Heart right ventricle (tissue), 16 donors: Measurements from ENCODE around the gene RAMP1. TPM values are rescaled to one million over a fixed set of nuclear protein-coding genes. Genes with fewer than 3 reads are reported as not detected.
A peak's percentile ranks its signal among the peaks of the same experiment; 100 is the strongest.

Experiments used
- ATAC-seq, 8 donors: fragments of 200-7000 bp; cut with Tn5 transposase; one replicate each; pipeline ENCODE4 v1.9.1; 2020; ENCODE audit warnings: mild to moderate bottlenecking in 8 of 8, moderate library complexity in 8 of 8, moderate number of reproducible peaks in 1 of 8
- DNase-seq, 2 donors: peaks; one replicate each; pipeline ENCODE4 v3.0.0-alpha.2; 2020
- H3K27ac ChIP-seq, 10 donors: fragments of 200-600 bp; sonication (generic) in 2 of 10; one replicate each; pipeline versions ENCODE4 v1.5.0 to v1.8.0; 2020 to 2022; ENCODE audit warnings: mild to moderate bottlenecking in 3 of 10
- H3K27me3 ChIP-seq, 7 donors: fragments of 200-600 bp; one replicate each; pipeline ENCODE4 v1.8.0; 2021 to 2022; ENCODE audit warnings: mild to moderate bottlenecking in 2 of 7
- H3K36me3 ChIP-seq, 9 donors: fragments of 200-600 bp; sonication (generic) in 1 of 9; one replicate each; pipeline versions ENCODE4 v1.5.0 to v1.8.0; 2020 to 2022; ENCODE audit warnings: mild to moderate bottlenecking in 2 of 9
- H3K4me1 ChIP-seq, 9 donors: fragments of 200-600 bp; sonication (generic) in 1 of 9; one replicate each; pipeline versions ENCODE4 v1.5.0 to v1.8.0; 2020 to 2022; ENCODE audit warnings: mild to moderate bottlenecking in 4 of 9
- H3K4me3 ChIP-seq, 10 donors: fragments of 200-600 bp; sonication (generic) in 2 of 10; one replicate each; pipeline versions ENCODE4 v1.5.0 to v1.8.0; 2020 to 2022; ENCODE audit warnings: mild to moderate bottlenecking in 7 of 10, moderate library complexity in 2 of 10
- H3K9me3 ChIP-seq, 11 donors: fragments of 200-600 bp in 10 of 11; sonication (generic) in 2 of 11; one replicate each; pipeline versions ENCODE4 v1.5.0 to v1.8.0; 2013 to 2022; ENCODE audit warnings: mild to moderate bottlenecking in 2 of 11, control low read depth in 1 of 11, moderate library complexity in 1 of 11
- CTCF ChIP-seq, 9 donors: fragments of 200-600 bp; sonication (generic) in 2 of 9; IDR thresholded peaks; one replicate each; pipeline versions ENCODE4 v1.5.0 to v1.8.0; 2021 to 2022; ENCODE audit warnings: antibody characterized with exemption in 9 of 9, mild to moderate bottlenecking in 5 of 9, moderate library complexity in 1 of 9
- WGBS, 2 donors: extraction: QIAGEN DNeasy Blood & Tissue Kit; methylation state at CpG; one replicate each; pipeline ENCODE4 v1.1.7; 2013; ENCODE audit warnings: inconsistent platforms in 1 of 2; 5-methylcytosine and 5-hydroxymethylcytosine counted together
- intact Hi-C, 10 donors: fragments of 100-400 bp; cut with DNase I; formaldehyde crosslinking; loops; one replicate each; pipeline versions ENCODE4 v1.11.1 to v1.14.2; 2022
- polyA plus RNA-seq, 2 donors: library from polyadenylated mRNA; stranded (reverse); fragments of 200-250 nt; gene quantifications; one replicate each; pipeline ENCODE4 v1.2.3, GENCODE V29; 2013
- total RNA-seq, 10 donors: library from RNA; stranded (reverse); fragmentation: NEBNext Ultra II Directional in 3 of 10; extraction: Animal tissue kit (Norgen Biotek cat#: 25700) in 3 of 10; gene quantifications; one replicate each; pipeline versions ENCODE4 v1.2.1 to v1.2.4, GENCODE V29; 2021 to 2023
- donor health status: Arrhythmogenic right ventricular cardiomyopathy.
- donor health status: ischemic (EF 13 %, LVEDD 7.1; RV severe dilation, severe dysfunction).
- donor health status: healthy with polysubstance abuse.
- donor health status: DM: no; HTN: yes; CAD: no.
- donor health status: DM: no; HTN: no; CAD: no.
- donor health status: ischemic (EF 25% LVEDD 6.9; RV normal size, moderate dysfunction).
- donor health status: ischemic (EF 25% LVEDD 5.7; RV mildly dilated, moderate dysfunction).
- donor health status: healthy.
- donor health status: DM: yes; HTN: yes; CAD: no.
- donor health status: Ischemic cardiomyopathy.
- donor health status: ischemic (EF 35%, LVEDD 5.7; RV mildly dilated, moderate dysfunction).
- donor health status: nonischemic (EF 11% LVEDD 7.7; RV severe dilation, severe dysfunction).
- donor health status: DM: yes; HTN: yes; CAD: no.
- donor health status: PGD.
- donor health status: ischemic (EF 29% LVEDD 5.4; RV normal size, mild dysfunction).
- donor health status: nonischemic (EF 23%, LVEDD 6.1; RV moderate dilation, normal function).

The RAMP1 gene
- total and polyA plus RNA-seq, 12 donors = 52.7 to 1,549 (median 178) TPM

- ATAC-seq (no peak), DNase-seq (no peak)
- Histone ChIP-seq H3K9me3 (no peaks in the 10 kb centered on the region), H3K4me3 (no peak overlapping the region), H3K4me1 (peaks cover 0 to 79% (median 56%) of the 10 kb centered on the region in 9 donors), H3K27ac (peak overlapping the region in 2 of 10 donors; percentile 14 to 23), H3K36me3 (no peaks in the 10 kb centered on the region), H3K27me3 (peaks cover 0 to 6% (median 0%) of the 10 kb centered on the region in 7 donors)
- 87 to 90% methylated on average over 11 of the region's 11 CpGs for WGBS, 2 donors
- no peak for TF ChIP-seq CTCF (IDR thresholded peaks at IDR 0.05)
- intact Hi-C loops = no loop called here
Observed at GRCh38 chr2:237870126-237870525, 10.7 kb downstream of the RAMP1 start.

GRCh38 chr2:237870754-237871651 is 11.6 kb downstream of the RAMP1 start:
- Histone ChIP-seq H3K9me3 (no peaks in the 10 kb centered on the region), H3K36me3 (no peaks in the 10 kb centered on the region), H3K4me3 (no peak overlapping the region), H3K27me3 (peaks cover 0 to 6% (median 0%) of the 10 kb centered on the region in 7 donors), H3K4me1 (peaks cover 0 to 76% (median 56%) of the 10 kb centered on the region in 9 donors), H3K27ac (peak overlapping the region in 6 of 10 donors; percentile 14 to 56 (median 44))
- TF ChIP-seq CTCF (IDR thresholded peaks at IDR 0.05) = no peak
- intact Hi-C loops = no loop called here
- 60 to 66% methylated on average over 23 of the region's 23 CpGs for WGBS, 2 donors
- DNase-seq = no peak
- peak in 4 of 8 donors; percentile 12 to 32 (median 16) for ATAC-seq

- Histone ChIP-seq H3K4me3 (no peak overlapping the region), H3K4me1 (peaks cover 0 to 81% (median 61%) of the 10 kb centered on the region in 9 donors), H3K9me3 (no peaks in the 10 kb centered on the region), H3K36me3 (no peaks in the 10 kb centered on the region), H3K27me3 (peaks cover 0 to 6% (median 0%) of the 10 kb centered on the region in 7 donors), H3K27ac (peak overlapping the region in 3 of 10 donors; percentile 23 to 53 (median 48))
- intact Hi-C loops = no loop called here
- WGBS, 2 donors = 70 to 74% methylated on average over 19 of the region's 19 CpGs
- DNase-seq (no peak), ATAC-seq (peak; percentile 36 to 72 (median 62))
- no peak for TF ChIP-seq CTCF (IDR thresholded peaks at IDR 0.05)
Observed at GRCh38 chr2:237872178-237872887, 12.9 kb downstream of the RAMP1 start.

- H3K4me3 ChIP-seq = no peak overlapping the region
- ATAC-seq (no peak), DNase-seq (no peak)
- H3K27ac ChIP-seq = no peak overlapping the region
- intact Hi-C loops = no loop called here
- H3K4me1 ChIP-seq = peaks cover 0 to 78% (median 62%) of the 10 kb centered on the region in 9 donors
- no peaks in the 10 kb centered on the region for H3K27me3 ChIP-seq
- H3K9me3 ChIP-seq = no peaks in the 10 kb centered on the region
- no peak for TF ChIP-seq CTCF (IDR thresholded peaks at IDR 0.05)
- H3K36me3 ChIP-seq = no peaks in the 10 kb centered on the region
- 57 to 64% methylated on average over 11 of the region's 11 CpGs for WGBS, 2 donors
Observed at GRCh38 chr2:237873421-237873831, 14.0 kb downstream of the RAMP1 start.
